IMR-90 (cell line): ENCODE data around the gene IRF5. TPM values are rescaled to one million over a fixed set of nuclear protein-coding genes. Genes with fewer than 3 reads are reported as not detected.

Experiments used
- ATAC-seq: fragments of 200-7000 bp; cut with Tn5 transposase; 2 replicates; pipeline ENCODE4 v1.9.1; 2020; ENCODE audit warnings: low read depth, mild to moderate bottlenecking, moderate library complexity
- BruUV-seq: library from RNA; stranded (reverse); fragments of 400-500 nt; replicated peaks from 2 replicates; lab custom pipeline; 2021; lab: Mats Ljungman, UMichigan
- CTCF ChIA-PET: fragments of 300-600 bp; formaldehyde crosslinking; extraction: SDS; loops from one replicate; lab custom pipeline; 2021; ENCODE audit warnings: antibody characterized with exemption; lab: Yijun Ruan, JAX
- POLR2A ChIA-PET: fragments of 300-600 bp; sonication (Branson Sonifier 250); formaldehyde crosslinking; loops from one replicate; lab custom pipeline; 2022; ENCODE audit warnings: antibody characterized with exemption; ENCODE audit not compliant: unreplicated experiment; lab: Charles Lee
- DNase-seq: peaks from one replicate; pipeline ENCODE4 v3.0.0; 2013
- H2AFZ ChIP-seq: replicated peaks from 2 replicates; pipeline ENCODE3; 2013; ENCODE audit warnings: low read length, mild to moderate bottlenecking; ENCODE audit not compliant: poor library complexity
- H2AK5ac ChIP-seq: 2 replicates; pipeline ENCODE4 v1.6.1; 2013; ENCODE audit warnings: low read depth, low read length, inconsistent platforms
- H2AK9ac ChIP-seq: replicated peaks from 2 replicates; pipeline ENCODE3; 2013; ENCODE audit warnings: mild to moderate bottlenecking, low read depth, low read length, moderate library complexity; ENCODE audit not compliant: poor library complexity
- H2BK120ac ChIP-seq: 2 replicates; pipeline ENCODE4 v1.6.1; 2013; ENCODE audit warnings: low read depth, low read length, inconsistent platforms
- H2BK15ac ChIP-seq: 3 replicates; pipeline ENCODE4 v1.6.1; 2013; ENCODE audit warnings: low read depth, low read length, inconsistent platforms
- H2BK20ac ChIP-seq: 2 replicates; pipeline ENCODE4 v1.6.1; 2013; ENCODE audit warnings: low read depth, mild to moderate bottlenecking, inconsistent platforms, low read length, moderate library complexity
- H2BK5ac ChIP-seq: 2 replicates; pipeline ENCODE4 v1.6.1; 2013; ENCODE audit warnings: mild to moderate bottlenecking, low read depth, low read length, inconsistent platforms; ENCODE audit not compliant: poor library complexity, severe bottlenecking
- H3K14ac ChIP-seq: replicated peaks from 2 replicates; pipeline ENCODE4 v1.6.1; 2013; ENCODE audit warnings: low read depth, low read length, inconsistent platforms
- H3K18ac ChIP-seq: 2 replicates; pipeline ENCODE4 v1.6.1; 2013; ENCODE audit warnings: low read depth, low read length, control low read depth
- H3K23ac ChIP-seq: 2 replicates; pipeline ENCODE4 v1.6.1; 2013; ENCODE audit warnings: low read depth, low read length, inconsistent platforms
- H3K27ac ChIP-seq: 2 replicates; pipeline ENCODE4 v1.5.1; 2013; ENCODE audit warnings: mild to moderate bottlenecking, control low read depth, low read length; ENCODE audit not compliant: insufficient read depth
- H3K27me3 ChIP-seq: 2 replicates; pipeline ENCODE4 v1.6.1; 2013; ENCODE audit warnings: low read length; ENCODE audit not compliant: control insufficient read depth, insufficient read depth
- H3K36me3 ChIP-seq: 2 replicates; pipeline ENCODE4 v1.6.1; 2013; ENCODE audit warnings: low read length, mixed read lengths; ENCODE audit not compliant: control insufficient read depth, insufficient read depth
- H3K4ac ChIP-seq: 2 replicates; pipeline ENCODE4 v1.6.1; 2013; ENCODE audit warnings: low read depth, low read length, inconsistent platforms
- H3K4me1 ChIP-seq: 2 replicates; pipeline ENCODE4 v1.6.1; 2013; ENCODE audit warnings: low read length, mixed read lengths; ENCODE audit not compliant: control insufficient read depth, insufficient read depth
- H3K4me2 ChIP-seq: 2 replicates; pipeline ENCODE4 v1.6.1; 2013; ENCODE audit warnings: low read depth, mild to moderate bottlenecking, control low read depth, low read length, moderate library complexity
- H3K4me3 ChIP-seq: 2 replicates; pipeline ENCODE4 v1.5.1; 2013; ENCODE audit warnings: low read depth, mild to moderate bottlenecking, control low read depth, low read length, moderate library complexity; ENCODE audit not compliant: insufficient read depth
- H3K56ac ChIP-seq: 2 replicates; pipeline ENCODE4 v1.6.1; 2013; ENCODE audit warnings: low read length, inconsistent platforms; ENCODE audit not compliant: insufficient read depth; ENCODE audit errors: extremely low read depth
- H3K79me1 ChIP-seq, 2 experiments: 2 replicates each; pipeline ENCODE4 v1.6.1; 2013; ENCODE audit warnings: low read length in 2 of 2, inconsistent platforms in 1 of 2, low read depth in 1 of 2
- H3K9ac ChIP-seq: 2 replicates; pipeline ENCODE4 v1.6.1; 2013; ENCODE audit warnings: low read depth, low read length, control low read depth
- H3K9me1 ChIP-seq: 2 replicates; pipeline ENCODE4 v1.6.1; 2013; ENCODE audit warnings: low read length, inconsistent platforms; ENCODE audit not compliant: insufficient read depth
- H3K9me3 ChIP-seq: 2 replicates; pipeline ENCODE4 v1.6.1; 2013; ENCODE audit warnings: low read length; ENCODE audit not compliant: control insufficient read depth, insufficient read depth
- H4K20me1 ChIP-seq: 2 replicates; pipeline ENCODE4 v1.6.1; 2013; ENCODE audit warnings: low read length, inconsistent platforms; ENCODE audit not compliant: insufficient read depth
- H4K5ac ChIP-seq: 2 replicates; pipeline ENCODE4 v1.6.1; 2013; ENCODE audit warnings: mild to moderate bottlenecking, low read depth, low read length, control low read depth
- H4K8ac ChIP-seq, 2 experiments: 2 replicates each; pipeline ENCODE4 v1.6.1; 2013; ENCODE audit warnings: low read depth in 2 of 2, low read length in 2 of 2, control low read depth in 1 of 2, inconsistent platforms in 1 of 2
- H4K91ac ChIP-seq: 2 replicates; pipeline ENCODE4 v1.6.1; 2013; ENCODE audit warnings: low read depth, low read length, inconsistent platforms; ENCODE audit not compliant: insufficient read depth
- CHD1 ChIP-seq: IDR thresholded peaks from 2 replicates; pipeline ENCODE4 v1.6.1; 2012; ENCODE audit warnings: low read depth, low read length, improper control_type of control experiment
- ELK1 ChIP-seq: fragments of 150-350 bp; IDR thresholded peaks from 2 replicates; pipeline ENCODE4 v1.6.1; 2016; ENCODE audit warnings: low read depth, mild to moderate bottlenecking, low read length, moderate library complexity, borderline replicate concordance
- FOS ChIP-seq: fragments of 150-350 bp; IDR thresholded peaks from 2 replicates; pipeline ENCODE4 v1.6.1; 2016; ENCODE audit warnings: low read depth, low read length
- MAZ ChIP-seq: IDR thresholded peaks from 2 replicates; pipeline ENCODE4 v1.6.1; 2012; ENCODE audit warnings: low read depth, mild to moderate bottlenecking, low read length, improper control_type of control experiment, moderate library complexity, borderline replicate concordance
- POLR2A ChIP-seq: IDR thresholded peaks from 2 replicates; pipeline ENCODE4 v1.6.1; 2012; ENCODE audit warnings: mild to moderate bottlenecking, low read depth, low read length
- SMC3 ChIP-seq: fragments of 150-350 bp; IDR thresholded peaks from 2 replicates; pipeline ENCODE4 v1.6.1; 2016; ENCODE audit warnings: low read depth, mild to moderate bottlenecking, antibody characterized with exemption, low read length, moderate library complexity
- USF2 ChIP-seq: fragments of 150-350 bp; IDR thresholded peaks from 2 replicates; pipeline ENCODE4 v1.6.1; 2017; ENCODE audit warnings: mild to moderate bottlenecking, antibody characterized with exemption, low read length, low read depth
- WGBS, 2 experiments: methylation state at CpG; one replicate each; pipeline versions ENCODE4 v1.1.5 to v1.1.7; 2013; ENCODE audit warnings: missing lambda C conversion rate in 2 of 2; ENCODE audit not compliant: insufficient read length in 1 of 2; ENCODE audit errors: extremely low coverage in 2 of 2; 5-methylcytosine and 5-hydroxymethylcytosine counted together
- dilution Hi-C: fragments of 300-500 bp; cut with HindIII; formaldehyde crosslinking; loops from one replicate; pipeline ENCODE4 v1.14.3; 2018; ENCODE audit warnings: low sequenced_read_pairs; ENCODE audit not compliant: unreplicated experiment
- in situ Hi-C: fragments of 300-500 bp; cut with MboI; formaldehyde crosslinking; loops from 3 replicates; pipeline ENCODE4 v1.14.3; 2019; ENCODE audit warnings: low sequenced_read_pairs, inconsistent platforms, mixed read lengths
- intact Hi-C: fragments of 100-400 bp; cut with micrococcal nuclease; formaldehyde crosslinking; loops from 2 replicates; pipeline ENCODE4 v1.10.0; 2022
- polyA plus RNA-seq, 3 experiments: library from polyadenylated mRNA; depleted of rRNA; stranded (reverse); fragments of >200 nt; gene quantifications; 2 replicates each; pipeline ENCODE4 v1.2.3, GENCODE V29; 2012; ENCODE audit warnings: low replicate concordance in 1 of 3
- total RNA-seq: library from RNA; depleted of rRNA; stranded (reverse); fragments of >200 nt; gene quantifications from 2 replicates; pipeline ENCODE4 v1.2.3, GENCODE V29; 2012

The IRF5 gene
- total and polyA plus RNA-seq, 2 of the 4 experiments (the other 2 are of a cell fraction), result 0.14 to 0.18 TPM

- WGBS, 2 experiments, result 100% methylated on average over 4 of the region's 12 CpGs; no CpG with 5 or more reads in 1 of the 2 experiments
- dilution Hi-C loops, result no loop called here
- ATAC-seq, result no peak
Observed at GRCh38 chr7:128948312-128948973, 10.7 kb downstream of the IRF5 start.

More at GRCh38 chr7:128948312-128948973, 10.7 kb downstream of the IRF5 start:
- H3K79me1 ChIP-seq, result no peaks in the 10 kb centered on the region
- H2BK20ac ChIP-seq, result no peak overlapping the region
- H3K4ac ChIP-seq, result no peak overlapping the region
- H4K91ac ChIP-seq, result no peak overlapping the region
- H3K9ac ChIP-seq, result no peak overlapping the region
- no peak overlapping the region for H4K8ac ChIP-seq
- H2BK5ac ChIP-seq, result no peak overlapping the region
- H3K23ac ChIP-seq, result no peak overlapping the region
- H3K14ac ChIP-seq, result no peak overlapping the region
- CTCF ChIA-PET, result no interaction called here
- H3K4me3 ChIP-seq, result no peak overlapping the region
- peaks cover 5% of the 10 kb centered on the region for H3K27me3 ChIP-seq
- H4K20me1 ChIP-seq, result no peaks in the 10 kb centered on the region
- no peak overlapping the region for H2AK5ac ChIP-seq
- no peak overlapping the region for H2AFZ ChIP-seq
- H2BK15ac ChIP-seq, result no peak overlapping the region
- H3K9me1 ChIP-seq, result peaks cover 3% of the 10 kb centered on the region
- H3K18ac ChIP-seq, result no peak overlapping the region
- no peak overlapping the region for H3K27ac ChIP-seq
- no peak for DNase-seq
- no peak for TF ChIP-seq CHD1
- no peak for TF ChIP-seq ELK1
- TF ChIP-seq MAZ, result no peak
- no peak for TF ChIP-seq USF2
- TF ChIP-seq SMC3, result no peak
- no peak for TF ChIP-seq FOS
- no peak for TF ChIP-seq POLR2A
- no peaks in the 10 kb centered on the region for H3K4me1 ChIP-seq
- no peak overlapping the region for H4K5ac ChIP-seq
- intact Hi-C loops (no loop called here), in situ Hi-C loops (no loop called here)
- H3K36me3 ChIP-seq, result peaks cover 2% of the 10 kb centered on the region; the same call in 1 of the 2 replicates
- H3K4me2 ChIP-seq, result no peak overlapping the region
- no peak overlapping the region for H3K56ac ChIP-seq
- no TSS peak for BruUV-seq
- H2AK9ac ChIP-seq, result no peak overlapping the region
- H3K9me3 ChIP-seq, result no peaks in the 10 kb centered on the region
- H2BK120ac ChIP-seq, result no peak overlapping the region
- POLR2A ChIA-PET, result no interaction called here
